ENCODE data around the gene CDK16. TPM values are rescaled to one million over a fixed set of nuclear protein-coding genes. Genes with fewer than 3 reads are reported as not detected.

Gene CDK16
- total and polyA plus RNA-seq, 2 donors (not counting 1 experiment from before 2014, with no cell fraction given), result 57.6 to 104 TPM

DNA sequence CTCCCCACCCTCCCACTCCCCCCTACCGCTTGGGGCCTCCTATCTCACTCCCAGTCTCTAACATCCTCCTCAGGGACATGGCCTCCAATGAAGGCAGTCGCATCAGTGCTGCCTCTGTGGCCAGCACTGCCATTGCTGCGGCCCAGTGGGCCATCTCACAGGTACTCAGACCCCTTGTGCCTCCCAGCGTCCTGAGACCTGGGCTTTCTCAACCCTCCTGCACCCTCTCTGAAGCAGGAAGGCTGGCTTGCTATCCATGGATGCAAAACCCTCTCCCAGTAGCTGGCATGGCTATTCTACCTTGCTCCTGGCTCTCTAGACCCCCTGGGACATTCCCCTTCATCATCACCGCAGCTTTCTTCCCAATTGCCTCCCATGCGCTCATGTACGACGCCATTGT is 38.1 kb upstream of the CDK16 start:
- no peak overlapping the region for H3K4me2 ChIP-seq (ENCODE audit: extremely low read depth, insufficient read depth, low read length)
- no peaks in the 10 kb centered on the region for H3K4me1 ChIP-seq (ENCODE audit: control insufficient read depth, extremely low read depth, insufficient read depth, low read length)
- no peak overlapping the region for H3K4me3 ChIP-seq (replicated peaks in 1 of 4; ENCODE audit: control extremely low read depth in 1 of 4, insufficient read depth in 1 of 4, low read depth in 3 of 4, low read length in 4 of 4)
- DNase-seq (ENCODE audit: low read depth in 2 of 2), result no peak
- H3K9ac ChIP-seq (ENCODE audit: insufficient read depth, low read length), result no peak overlapping the region
- no peak overlapping the region for H3K27ac ChIP-seq (ENCODE audit: insufficient read depth, low read length)
- no peaks in the 10 kb centered on the region for H4K20me1 ChIP-seq (ENCODE audit: control insufficient read depth, extremely low read depth, insufficient read depth, low read length)
- H2AFZ ChIP-seq (ENCODE audit: low read length), result no peak overlapping the region
- TF ChIP-seq EZH2 (IDR thresholded peaks at IDR 0.05; ENCODE audit: low read length, missing control alignments), result no peak
- TF ChIP-seq, protein P1, sequence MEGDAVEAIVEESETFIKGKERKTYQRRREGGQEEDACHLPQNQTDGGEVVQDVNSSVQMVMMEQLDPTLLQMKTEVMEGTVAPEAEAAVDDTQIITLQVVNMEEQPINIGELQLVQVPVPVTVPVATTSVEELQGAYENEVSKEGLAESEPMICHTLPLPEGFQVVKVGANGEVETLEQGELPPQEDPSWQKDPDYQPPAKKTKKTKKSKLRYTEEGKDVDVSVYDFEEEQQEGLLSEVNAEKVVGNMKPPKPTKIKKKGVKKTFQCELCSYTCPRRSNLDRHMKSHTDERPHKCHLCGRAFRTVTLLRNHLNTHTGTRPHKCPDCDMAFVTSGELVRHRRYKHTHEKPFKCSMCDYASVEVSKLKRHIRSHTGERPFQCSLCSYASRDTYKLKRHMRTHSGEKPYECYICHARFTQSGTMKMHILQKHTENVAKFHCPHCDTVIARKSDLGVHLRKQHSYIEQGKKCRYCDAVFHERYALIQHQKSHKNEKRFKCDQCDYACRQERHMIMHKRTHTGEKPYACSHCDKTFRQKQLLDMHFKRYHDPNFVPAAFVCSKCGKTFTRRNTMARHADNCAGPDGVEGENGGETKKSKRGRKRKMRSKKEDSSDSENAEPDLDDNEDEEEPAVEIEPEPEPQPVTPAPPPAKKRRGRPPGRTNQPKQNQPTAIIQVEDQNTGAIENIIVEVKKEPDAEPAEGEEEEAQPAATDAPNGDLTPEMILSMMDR (conservative IDR thresholded peaks at IDR 0.05 in 1 of 2, IDR thresholded peaks at IDR 0.05 in 1 of 2; ENCODE audit: low read depth in 1 of 2, low read length in 2 of 2), result no peak
- no peaks in the 10 kb centered on the region for H3K79me2 ChIP-seq (ENCODE audit: control insufficient read depth, insufficient read depth, low read length)
- H3K27me3 ChIP-seq (ENCODE audit: control insufficient read depth, insufficient read depth, low read length), result no peaks in the 10 kb centered on the region
- no peaks in the 10 kb centered on the region for H3K9me3 ChIP-seq (ENCODE audit: control insufficient read depth, insufficient read depth, low read depth, low read length)
- peaks cover 10% of the 10 kb centered on the region for H3K36me3 ChIP-seq (ENCODE audit: control insufficient read depth, insufficient read depth, low read length)

DNA sequence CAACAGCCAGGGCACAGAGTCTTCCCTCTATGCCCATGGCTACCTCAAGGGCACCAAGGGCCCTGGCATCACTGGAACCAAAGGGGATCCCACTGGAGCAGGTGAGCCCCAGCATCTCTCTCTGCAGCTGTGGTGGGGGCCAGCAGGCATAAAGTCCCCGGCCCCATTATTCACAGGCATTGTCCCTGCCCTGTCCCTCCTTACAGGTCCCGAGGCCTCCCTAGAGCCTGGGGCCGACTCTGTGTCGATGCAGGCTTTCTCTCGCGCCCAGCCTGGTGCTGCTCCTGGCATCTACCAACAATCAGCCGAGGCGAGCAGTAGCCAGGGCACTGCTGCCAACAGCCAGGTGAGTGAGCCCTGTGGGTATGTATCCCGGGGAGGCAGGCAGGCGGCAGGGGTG is 37.2 kb upstream of the CDK16 start:
- Histone ChIP-seq H2AFZ (ENCODE audit: low read length) (no peak overlapping the region), H3K36me3 (ENCODE audit: control insufficient read depth, insufficient read depth, low read length) (peaks cover 14% of the 10 kb centered on the region), H3K4me1 (ENCODE audit: control insufficient read depth, extremely low read depth, insufficient read depth, low read length) (no peaks in the 10 kb centered on the region), H3K9me3 (ENCODE audit: control insufficient read depth, insufficient read depth, low read depth, low read length) (no peaks in the 10 kb centered on the region), H3K27me3 (ENCODE audit: control insufficient read depth, insufficient read depth, low read length) (no peaks in the 10 kb centered on the region), H3K9ac (ENCODE audit: insufficient read depth, low read length) (no peak overlapping the region), H3K79me2 (ENCODE audit: control insufficient read depth, insufficient read depth, low read length) (no peaks in the 10 kb centered on the region), H4K20me1 (ENCODE audit: control insufficient read depth, extremely low read depth, insufficient read depth, low read length) (no peaks in the 10 kb centered on the region), H3K4me2 (ENCODE audit: extremely low read depth, insufficient read depth, low read length) (no peak overlapping the region), H3K27ac (ENCODE audit: insufficient read depth, low read length) (no peak overlapping the region), H3K4me3 (replicated peaks in 1 of 4; ENCODE audit: control extremely low read depth in 1 of 4, insufficient read depth in 1 of 4, low read depth in 3 of 4, low read length in 4 of 4) (no peak overlapping the region)
- TF ChIP-seq, protein P1 (conservative IDR thresholded peaks at IDR 0.05 in 1 of 2, IDR thresholded peaks at IDR 0.05 in 1 of 2; ENCODE audit: low read depth in 1 of 2, low read length in 2 of 2), result no peak
- no peak for TF ChIP-seq EZH2 (IDR thresholded peaks at IDR 0.05; ENCODE audit: low read length, missing control alignments)
- DNase-seq (ENCODE audit: low read depth in 2 of 2), result no peak

DNA sequence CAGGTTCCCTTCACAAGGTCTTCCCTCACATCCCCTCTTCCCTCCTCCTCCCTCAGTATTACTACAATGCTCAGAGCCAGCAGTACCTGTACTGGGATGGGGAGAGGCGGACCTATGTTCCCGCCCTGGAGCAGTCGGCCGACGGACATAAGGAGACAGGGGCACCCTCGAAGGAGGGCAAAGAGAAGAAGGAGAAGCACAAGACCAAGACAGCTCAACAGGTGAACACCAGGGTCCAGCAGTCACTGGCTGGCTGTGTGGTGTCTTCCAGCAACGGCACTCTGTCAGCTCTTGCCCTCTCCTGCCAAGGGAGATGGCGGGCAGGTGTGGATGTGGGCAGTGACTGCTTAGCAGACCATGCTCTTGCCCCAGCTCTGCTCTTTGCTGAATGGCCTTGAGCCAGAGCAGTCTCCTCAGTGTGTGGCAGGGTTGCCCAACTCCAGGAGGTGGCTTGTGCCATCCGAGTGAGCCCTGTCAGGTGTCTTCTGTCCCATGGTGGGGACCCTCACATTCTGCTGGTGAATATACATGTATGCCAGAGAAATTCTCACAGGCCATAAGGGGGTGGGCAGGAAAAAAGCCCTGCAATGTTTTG is 36.3 kb upstream of the CDK16 start:
- Histone ChIP-seq H3K4me2 (ENCODE audit: extremely low read depth, insufficient read depth, low read length) (no peak overlapping the region), H3K27ac (ENCODE audit: insufficient read depth, low read length) (no peak overlapping the region), H2AFZ (ENCODE audit: low read length) (no peak overlapping the region), H3K79me2 (ENCODE audit: control insufficient read depth, insufficient read depth, low read length) (no peaks in the 10 kb centered on the region), H3K27me3 (ENCODE audit: control insufficient read depth, insufficient read depth, low read length) (no peaks in the 10 kb centered on the region), H3K4me3 (replicated peaks in 1 of 4; ENCODE audit: control extremely low read depth in 1 of 4, insufficient read depth in 1 of 4, low read depth in 3 of 4, low read length in 4 of 4) (no peak overlapping the region), H3K4me1 (ENCODE audit: control insufficient read depth, extremely low read depth, insufficient read depth, low read length) (no peaks in the 10 kb centered on the region), H3K9me3 (ENCODE audit: control insufficient read depth, insufficient read depth, low read depth, low read length) (no peaks in the 10 kb centered on the region), H3K9ac (ENCODE audit: insufficient read depth, low read length) (no peak overlapping the region), H4K20me1 (ENCODE audit: control insufficient read depth, extremely low read depth, insufficient read depth, low read length) (no peaks in the 10 kb centered on the region), H3K36me3 (ENCODE audit: control insufficient read depth, insufficient read depth, low read length) (peaks cover 18% of the 10 kb centered on the region)
- TF ChIP-seq, protein P1 (conservative IDR thresholded peaks at IDR 0.05 in 1 of 2, IDR thresholded peaks at IDR 0.05 in 1 of 2; ENCODE audit: low read depth in 1 of 2, low read length in 2 of 2), result no peak
- no peak for DNase-seq (ENCODE audit: low read depth in 2 of 2)
